Right cardiac atrium (tissue), 5 donors: ENCODE data around the gene CAMTA1. TPM values are rescaled to one million over a fixed set of nuclear protein-coding genes. Genes with fewer than 3 reads are reported as not detected.
"Not testable (repeated sequence)": the region's sequence is repeated elsewhere in the genome, so short reads cannot be mapped to it uniquely, and the experiment has no call there.

ENCODE experiments used
- ATAC-seq, 2 donors: fragments of 200-7000 bp; cut with Tn5 transposase; one replicate each; pipeline versions ENCODE4 v1.8.0 to v1.9.1; 2020; ENCODE audit warnings: moderate library complexity in 2 of 2, mild to moderate bottlenecking in 1 of 2
- DNase-seq, 3 donors: peaks; one replicate each; pipeline ENCODE4 v3.0.0-alpha.2; 2020
- H3K27ac ChIP-seq: one replicate; pipeline ENCODE4 v1.5.1; 2013; ENCODE audit warnings: mild to moderate bottlenecking, low read length, control low read depth, moderate library complexity
- H3K27me3 ChIP-seq: one replicate; pipeline ENCODE4 v1.6.1; 2013; ENCODE audit not compliant: control insufficient read depth, insufficient read depth
- H3K4me1 ChIP-seq: one replicate; pipeline ENCODE4 v1.6.1; 2013; ENCODE audit warnings: low read length; ENCODE audit not compliant: control insufficient read depth, insufficient read depth
- H3K4me3 ChIP-seq: one replicate; pipeline ENCODE4 v1.5.1; 2013; ENCODE audit warnings: low read length, control low read depth
- H3K9me3 ChIP-seq: one replicate; pipeline ENCODE4 v1.6.1; 2013; ENCODE audit warnings: low read length; ENCODE audit not compliant: control insufficient read depth
- WGBS: extraction: QIAGEN DNeasy Blood & Tissue Kit; methylation state at CpG from one replicate; pipeline ENCODE4 v1.1.7; 2013; 5-methylcytosine and 5-hydroxymethylcytosine counted together
- intact Hi-C, 4 donors: fragments of 100-400 bp; cut with DNase I; formaldehyde crosslinking; loops; one replicate each; pipeline versions ENCODE4 v1.11.0 to v1.14.0; 2022 to 2023
- polyA plus RNA-seq: library from polyadenylated mRNA; stranded (reverse); fragments of 200-250 nt; gene quantifications from one replicate; pipeline ENCODE4 v1.2.3, GENCODE V29; 2013
- total RNA-seq, 4 donors: library from RNA; stranded (reverse); fragmentation: NEBNext Ultra II Directional; extraction: Animal tissue kit (Norgen Biotek cat#: 25700); gene quantifications; one replicate each; pipeline ENCODE4 v1.2.1, GENCODE V29; 2021
- donor health status: healthy with polysubstance abuse.
- donor health status: DM: no; HTN: yes; CAD: no.
- donor health status: DM: no; HTN: no; CAD: no.
- donor health status: DM: no; HTN: yes; CAD: no; lungs with severe emphysema.
- donor health status: DM: yes; HTN: yes; CAD: no.

The CAMTA1 gene
- total and polyA plus RNA-seq, 5 donors, result 155 to 334 (median 164) TPM

- no peaks in the 10 kb centered on the region for H3K9me3 ChIP-seq
- DNase-seq (peak in 1 of 3 donors; percentile 18), ATAC-seq (peak in 1 of 2 donors; percentile 41)
- H3K27me3 ChIP-seq, result no peaks in the 10 kb centered on the region
- H3K27ac ChIP-seq, result no peak overlapping the region
- 20% methylated on average over 18 of the region's 18 CpGs for WGBS
- H3K4me1 ChIP-seq, result no peaks in the 10 kb centered on the region
- no peak overlapping the region for H3K4me3 ChIP-seq
- intact Hi-C loops, result no loop called here
Measured at GRCh38 chr1:7379441-7379971, 594.3 kb downstream of the CAMTA1 start.

GRCh38 chr1:7380068-7380467 lies 594.8 kb downstream of the CAMTA1 start:
- H3K27ac ChIP-seq, H3K4me3 ChIP-seq, H3K9me3 ChIP-seq, H3K4me1 ChIP-seq, ATAC-seq, intact Hi-C loops, DNase-seq, H3K27me3 ChIP-seq: not testable (repeated sequence)
- 95% methylated on average over 9 of the region's 9 CpGs for WGBS

GRCh38 chr1:7380712-7381111 lies 595.5 kb downstream of the CAMTA1 start:
- intact Hi-C loops, result no loop called here
- no peaks in the 10 kb centered on the region for H3K4me1 ChIP-seq
- H3K9me3 ChIP-seq, result no peaks in the 10 kb centered on the region
- WGBS, result 82% methylated on average over 3 of the region's 3 CpGs
- H3K27me3 ChIP-seq, result no peaks in the 10 kb centered on the region
- ATAC-seq (no peak), DNase-seq (no peak)
- H3K4me3 ChIP-seq, result no peak overlapping the region
- no peak overlapping the region for H3K27ac ChIP-seq

GRCh38 chr1:7381729-7382128 lies 596.5 kb downstream of the CAMTA1 start:
- intact Hi-C loops, H3K4me1 ChIP-seq, H3K9me3 ChIP-seq, H3K4me3 ChIP-seq, H3K27me3 ChIP-seq, H3K27ac ChIP-seq, DNase-seq, ATAC-seq: not testable (repeated sequence)
- WGBS, result 61% methylated on average over 3 of the region's 3 CpGs

- WGBS, result 72% methylated on average over 6 of the region's 6 CpGs
- Histone ChIP-seq H3K9me3 (no peaks in the 10 kb centered on the region), H3K27me3 (no peaks in the 10 kb centered on the region), H3K27ac (no peak overlapping the region), H3K4me3 (no peak overlapping the region), H3K4me1 (no peaks in the 10 kb centered on the region)
- intact Hi-C loops, result no loop called here
- no peak for ATAC-seq
- DNase-seq, result no peak
Measured at GRCh38 chr1:7382971-7383370, 597.7 kb downstream of the CAMTA1 start.

GRCh38 chr1:7383671-7384520 lies 598.6 kb downstream of the CAMTA1 start:
- Histone ChIP-seq H3K4me3 (no peak overlapping the region), H3K4me1 (peaks cover 3% of the 10 kb centered on the region), H3K9me3 (no peaks in the 10 kb centered on the region), H3K27ac (no peak overlapping the region), H3K27me3 (no peaks in the 10 kb centered on the region)
- 91% methylated on average over 13 of the region's 13 CpGs for WGBS
- DNase-seq (no peak), ATAC-seq (no peak)
- intact Hi-C loops, result no loop called here

DNA sequence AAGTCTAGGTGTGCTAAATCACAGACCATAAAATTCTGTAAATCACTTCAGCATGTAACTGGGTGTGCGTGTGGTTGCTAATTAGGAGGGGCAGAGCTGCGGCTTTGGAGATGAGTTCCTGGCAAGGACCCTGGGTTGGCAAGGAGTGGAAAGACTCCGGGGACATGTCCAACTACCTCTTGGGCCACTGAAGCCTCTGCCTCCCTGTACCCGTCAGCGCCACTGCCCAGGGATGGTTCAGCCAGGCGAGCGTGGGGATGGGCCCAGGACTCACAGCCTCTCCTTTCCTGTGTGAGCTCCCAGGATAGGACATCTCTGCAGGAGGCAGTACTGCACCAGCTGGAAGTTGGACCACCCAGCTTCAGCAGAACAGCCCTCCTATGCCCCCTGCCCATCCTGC lies 599.4 kb downstream of the CAMTA1 start:
- no peak overlapping the region for H3K27ac ChIP-seq

DNA sequence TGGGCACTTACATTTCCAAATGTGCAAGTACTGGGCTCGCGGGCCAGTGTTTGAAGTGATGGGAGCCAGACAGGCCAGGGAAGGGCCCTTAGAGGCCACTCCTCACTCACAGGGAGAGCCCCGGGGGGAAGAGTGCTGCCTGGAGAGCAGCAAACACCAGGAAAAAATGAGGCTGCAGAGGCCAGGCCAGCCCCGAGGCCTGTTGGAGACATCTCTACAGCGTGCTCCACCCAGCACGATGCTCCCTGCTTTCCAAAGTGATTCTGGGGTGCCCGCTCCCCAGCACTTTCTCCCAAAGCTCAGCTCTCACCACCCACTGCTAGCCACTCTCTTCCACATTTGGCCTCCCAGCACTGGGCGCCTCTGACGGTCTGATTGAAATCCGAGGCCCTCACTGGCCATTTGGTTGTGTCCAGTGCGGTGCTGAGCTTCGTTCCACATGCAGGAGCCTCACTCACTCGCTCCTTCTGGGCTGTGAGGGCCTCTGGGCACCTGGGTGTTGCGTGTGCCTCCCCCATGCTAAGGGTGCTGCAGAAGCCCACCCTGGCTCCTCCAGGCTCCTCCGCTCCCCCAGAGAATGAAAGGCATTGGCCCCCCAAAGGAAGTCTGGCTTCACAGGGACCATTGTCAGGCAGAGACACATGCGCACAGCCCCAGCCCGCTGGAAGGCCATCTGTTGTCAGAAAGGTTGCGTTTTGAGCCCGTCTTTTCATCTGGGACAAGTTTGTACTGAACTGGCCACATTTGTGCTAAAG lies 600.4 kb downstream of the CAMTA1 start:
- Histone ChIP-seq H3K4me1 (peaks cover 8% of the 10 kb centered on the region), H3K4me3 (no peak overlapping the region), H3K27me3 (no peaks in the 10 kb centered on the region), H3K9me3 (no peaks in the 10 kb centered on the region), H3K27ac (no peak overlapping the region)
- 86% methylated on average over 19 of the region's 19 CpGs for WGBS
- DNase-seq (peak in 1 of 3 donors; percentile 35), ATAC-seq (no peak)
- intact Hi-C loops, result no loop called here

More for the DNA sequence above, 599.4 kb downstream of the CAMTA1 start:
- no peak for ATAC-seq
- peaks cover 8% of the 10 kb centered on the region for H3K4me1 ChIP-seq
- no peaks in the 10 kb centered on the region for H3K9me3 ChIP-seq
- intact Hi-C loops, result no loop called here
- DNase-seq, result peak in 1 of 3 donors; percentile 41
- WGBS, result 74% methylated on average over 7 of the region's 7 CpGs
- H3K27me3 ChIP-seq, result no peaks in the 10 kb centered on the region
- no peak overlapping the region for H3K4me3 ChIP-seq

DNA sequence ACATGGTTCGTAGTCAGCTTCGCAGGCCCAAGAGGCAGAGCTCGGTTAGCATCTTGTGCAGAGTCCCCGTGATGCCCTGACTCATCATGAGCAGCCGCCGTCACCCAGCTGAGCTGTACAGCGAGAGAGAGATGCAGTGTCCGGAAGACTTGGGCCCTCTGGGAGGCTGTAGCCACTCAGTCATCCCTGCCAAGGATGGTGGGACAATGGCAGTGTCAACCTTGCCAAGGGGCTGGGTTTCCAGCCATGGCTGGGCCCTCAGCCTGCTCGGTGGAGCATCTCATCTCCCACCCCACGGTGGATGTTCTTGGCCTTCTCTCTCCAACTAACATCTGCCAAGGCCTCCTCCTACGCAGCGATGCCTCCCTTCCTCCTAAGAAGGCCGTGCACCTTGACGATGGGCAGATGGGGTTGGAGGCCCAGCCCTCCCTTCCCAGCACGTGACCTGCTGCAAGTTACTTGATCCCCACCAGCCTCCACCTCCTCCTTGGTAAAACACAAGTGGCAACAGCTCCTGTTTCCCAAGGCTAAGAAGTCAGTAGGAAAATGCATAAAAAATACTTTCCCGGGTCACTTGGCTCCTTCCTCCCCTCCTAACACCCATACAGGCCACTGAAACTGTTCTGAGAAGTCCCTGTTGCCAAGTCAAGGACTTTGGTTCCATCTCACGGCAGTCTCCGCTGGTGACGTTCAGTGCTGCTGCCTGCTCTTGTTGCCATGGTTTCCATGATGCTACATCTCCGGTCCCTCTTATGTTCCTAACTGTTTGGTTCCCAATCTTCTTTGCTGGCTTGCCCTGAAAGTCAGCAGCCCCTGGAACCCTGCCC lies 601.2 kb downstream of the CAMTA1 start:
- H3K4me3 ChIP-seq, result no peak overlapping the region
- H3K27ac ChIP-seq, result no peak overlapping the region
- intact Hi-C loops, result no loop called here
- H3K9me3 ChIP-seq, result no peaks in the 10 kb centered on the region
- DNase-seq (peak in 1 of 3 donors; percentile 22), ATAC-seq (no peak)
- 82% methylated on average over 20 of the region's 20 CpGs for WGBS
- H3K4me1 ChIP-seq, result peaks cover 8% of the 10 kb centered on the region
- no peaks in the 10 kb centered on the region for H3K27me3 ChIP-seq

GRCh38 chr1:7387053-7387927 lies 602.0 kb downstream of the CAMTA1 start:
- ATAC-seq, result no peak
- 77% methylated on average over 9 of the region's 9 CpGs for WGBS

More at GRCh38 chr1:7387053-7387927, 602.0 kb downstream of the CAMTA1 start:
- Histone ChIP-seq H3K27me3 (no peaks in the 10 kb centered on the region), H3K9me3 (no peaks in the 10 kb centered on the region), H3K27ac (no peak overlapping the region), H3K4me1 (peaks cover 8% of the 10 kb centered on the region), H3K4me3 (no peak overlapping the region)
- DNase-seq, result peak in 1 of 3 donors; percentile 31
- intact Hi-C loops, result no loop called here
